IPS-11a (cell line): Measurements from ENCODE around the gene NSD1.

Experiments used
- H3K4me3 ChIP-seq: one replicate; pipeline ENCODE4 v1.5.1; 2013; ENCODE audit warnings: low read depth, low read length, control low read depth

The NSD1 gene

GRCh38 chr5:177096162-177097015, 37.2 kb upstream of the NSD1 start:
- H3K4me3 ChIP-seq, result no peak overlapping the region

- no peak overlapping the region for H3K4me3 ChIP-seq
Measured at GRCh38 chr5:177097016-177097985, 36.3 kb upstream of the NSD1 start.

DNA sequence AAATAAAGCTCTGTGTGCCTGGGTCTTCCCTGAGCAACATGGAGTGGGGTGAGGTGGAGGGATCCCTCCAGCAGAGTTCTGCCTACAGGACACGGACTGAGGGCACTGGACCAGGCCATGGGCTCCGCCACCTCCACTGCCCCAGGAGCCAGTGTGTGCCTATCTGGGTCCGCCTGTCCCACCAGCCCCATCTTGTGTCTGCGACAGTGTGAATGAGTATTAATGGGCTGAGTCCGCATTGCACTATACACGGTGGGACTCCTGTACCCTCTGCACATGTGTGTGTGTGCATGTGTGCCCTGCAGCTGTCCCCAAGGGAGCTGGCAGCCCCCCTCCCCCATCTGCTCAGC, 35.5 kb upstream of the NSD1 start:
- H3K4me3 ChIP-seq, result no peak overlapping the region

DNA sequence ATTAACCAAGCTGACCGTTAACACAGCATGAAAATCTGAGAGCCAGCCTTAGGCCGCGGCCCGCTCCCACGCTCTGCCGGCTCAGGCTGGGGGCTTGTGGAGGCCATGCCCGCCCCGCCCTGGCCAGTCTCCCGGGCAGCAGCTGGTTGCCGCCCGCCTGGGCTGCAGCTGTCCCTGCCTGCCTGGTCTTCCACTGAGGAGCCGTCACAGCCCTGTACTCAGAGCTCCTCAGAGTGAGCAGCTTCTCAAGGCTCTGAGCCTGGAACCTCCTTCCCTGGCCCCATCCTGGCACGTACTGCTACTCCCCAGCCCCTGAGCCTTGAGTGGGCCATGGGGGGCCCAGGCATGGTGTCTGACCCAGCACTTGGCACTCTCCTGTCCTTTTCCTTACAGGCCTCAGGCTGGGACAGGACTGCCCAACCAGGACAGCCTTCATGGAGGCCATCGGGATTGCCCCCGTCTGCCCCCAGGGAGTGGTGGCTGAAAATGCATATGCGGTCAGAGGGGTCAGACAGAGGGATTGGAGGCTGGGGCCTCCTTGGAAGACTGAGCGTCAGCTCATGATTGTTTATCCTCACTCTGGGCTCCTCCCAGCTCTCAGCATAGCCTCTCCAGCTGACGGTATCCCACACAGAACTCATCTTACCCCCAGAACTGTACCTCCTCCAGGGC, 35.0 kb upstream of the NSD1 start:
- no peak overlapping the region for H3K4me3 ChIP-seq

- no peak overlapping the region for H3K4me3 ChIP-seq
Measured at GRCh38 chr5:177099422-177100093, 34.0 kb upstream of the NSD1 start.

DNA sequence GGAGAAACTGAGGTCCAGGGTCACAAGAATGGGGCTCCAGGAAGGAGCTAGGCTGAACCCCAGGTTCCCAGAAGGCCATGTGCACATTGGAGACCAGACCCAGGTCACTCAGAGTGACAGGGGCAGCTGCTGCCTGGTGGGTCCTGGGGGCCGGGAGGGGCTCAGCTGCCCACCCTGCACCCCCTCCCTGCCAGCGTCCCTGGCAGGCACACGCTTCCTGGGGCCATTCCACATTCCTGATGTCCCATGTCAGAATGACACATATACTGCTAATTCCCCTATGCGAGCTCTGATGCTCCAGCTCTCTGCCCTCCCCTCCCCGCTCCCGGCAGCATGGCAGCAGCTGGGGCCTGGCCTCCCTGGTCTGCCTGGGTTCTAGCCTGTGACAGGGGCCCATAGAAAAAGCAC, 32.9 kb upstream of the NSD1 start:
- H3K4me3 ChIP-seq, result no peak overlapping the region

GRCh38 chr5:177103523-177104253, 29.9 kb upstream of the NSD1 start:
- no peak overlapping the region for H3K4me3 ChIP-seq

DNA sequence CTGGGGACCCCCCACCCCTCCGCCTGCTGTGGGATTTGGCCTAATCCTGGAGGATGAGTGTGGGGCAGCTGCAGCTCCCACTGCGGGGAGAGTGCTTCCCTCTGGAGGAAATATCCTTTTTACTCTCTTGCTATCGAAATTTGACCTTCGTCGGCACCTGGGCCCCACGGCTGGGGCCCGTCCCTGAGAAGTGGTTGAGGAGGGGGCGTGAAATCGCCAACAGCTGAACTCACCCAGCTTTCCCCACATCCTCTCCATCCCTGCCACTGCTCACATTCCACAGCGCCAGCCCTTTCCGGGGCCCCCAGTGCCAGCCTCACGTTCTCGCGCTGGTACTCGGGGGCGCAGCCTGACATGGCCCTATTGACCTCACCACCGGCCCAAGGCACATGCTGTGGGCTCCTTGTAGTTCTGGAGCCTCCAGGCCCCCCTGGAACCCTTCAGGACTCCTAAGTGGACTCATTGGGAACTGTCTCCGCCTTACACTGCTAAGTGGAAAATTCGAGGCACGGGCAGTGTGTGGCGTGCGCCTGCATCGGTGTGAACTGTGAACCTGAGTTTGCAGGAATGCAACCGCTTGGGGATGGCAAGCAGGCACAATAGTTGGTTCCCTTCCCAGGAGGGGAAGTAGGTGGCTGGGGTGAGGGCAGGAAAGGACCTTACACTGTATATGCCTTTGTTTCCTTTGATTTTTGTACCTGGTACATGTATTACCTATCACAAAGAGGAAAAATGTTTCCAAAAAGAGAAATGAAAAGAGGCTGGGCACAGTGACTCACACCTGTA, 27.7 kb upstream of the NSD1 start:
- H3K4me3 ChIP-seq, result no peak overlapping the region

DNA sequence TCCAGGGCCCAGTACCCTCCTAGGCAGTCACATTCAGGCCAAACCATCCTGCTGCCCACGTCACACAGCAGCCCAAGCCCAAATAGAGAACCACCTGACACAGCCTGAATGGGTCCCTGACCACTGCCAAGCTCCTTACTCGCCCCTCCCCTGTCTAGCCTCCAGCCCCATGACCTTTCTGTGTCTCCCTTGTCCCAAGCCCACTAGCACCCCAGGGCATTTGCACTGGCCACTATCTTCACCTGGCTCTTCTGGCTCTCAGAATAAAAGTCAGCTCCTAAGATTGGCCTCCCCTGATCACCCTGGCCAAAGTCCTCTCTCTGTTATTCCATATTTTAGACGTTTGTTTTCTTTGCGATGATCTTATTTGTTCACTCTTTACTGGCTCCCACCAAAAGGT, 26.4 kb upstream of the NSD1 start:
- H3K4me3 ChIP-seq, result no peak overlapping the region

DNA sequence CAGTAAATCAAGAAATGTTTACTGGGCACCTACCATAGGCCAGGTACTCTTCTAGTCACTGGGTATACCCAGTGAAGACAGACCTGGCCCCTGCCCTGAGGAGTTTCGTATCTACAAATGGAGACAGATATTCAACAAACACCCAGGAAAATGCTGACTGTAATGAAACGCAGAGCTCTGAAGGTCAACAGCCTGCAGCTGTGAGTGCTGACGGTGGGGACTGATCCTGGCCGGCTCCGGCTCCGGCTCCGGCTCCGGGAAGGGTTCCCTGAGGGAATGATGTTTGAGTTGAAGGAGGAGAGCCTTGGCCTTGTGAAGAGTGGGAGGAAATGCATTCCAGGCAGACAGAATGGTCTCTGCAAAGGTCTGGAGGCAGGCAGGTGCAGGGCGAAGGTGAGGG, 23.8 kb upstream of the NSD1 start:
- H3K4me3 ChIP-seq, result no peak overlapping the region

- H3K4me3 ChIP-seq, result no peak overlapping the region
Measured at GRCh38 chr5:177111720-177112394, 21.7 kb upstream of the NSD1 start.

GRCh38 chr5:177112589-177113220, 20.9 kb upstream of the NSD1 start:
- H3K4me3 ChIP-seq, result no peak overlapping the region

DNA sequence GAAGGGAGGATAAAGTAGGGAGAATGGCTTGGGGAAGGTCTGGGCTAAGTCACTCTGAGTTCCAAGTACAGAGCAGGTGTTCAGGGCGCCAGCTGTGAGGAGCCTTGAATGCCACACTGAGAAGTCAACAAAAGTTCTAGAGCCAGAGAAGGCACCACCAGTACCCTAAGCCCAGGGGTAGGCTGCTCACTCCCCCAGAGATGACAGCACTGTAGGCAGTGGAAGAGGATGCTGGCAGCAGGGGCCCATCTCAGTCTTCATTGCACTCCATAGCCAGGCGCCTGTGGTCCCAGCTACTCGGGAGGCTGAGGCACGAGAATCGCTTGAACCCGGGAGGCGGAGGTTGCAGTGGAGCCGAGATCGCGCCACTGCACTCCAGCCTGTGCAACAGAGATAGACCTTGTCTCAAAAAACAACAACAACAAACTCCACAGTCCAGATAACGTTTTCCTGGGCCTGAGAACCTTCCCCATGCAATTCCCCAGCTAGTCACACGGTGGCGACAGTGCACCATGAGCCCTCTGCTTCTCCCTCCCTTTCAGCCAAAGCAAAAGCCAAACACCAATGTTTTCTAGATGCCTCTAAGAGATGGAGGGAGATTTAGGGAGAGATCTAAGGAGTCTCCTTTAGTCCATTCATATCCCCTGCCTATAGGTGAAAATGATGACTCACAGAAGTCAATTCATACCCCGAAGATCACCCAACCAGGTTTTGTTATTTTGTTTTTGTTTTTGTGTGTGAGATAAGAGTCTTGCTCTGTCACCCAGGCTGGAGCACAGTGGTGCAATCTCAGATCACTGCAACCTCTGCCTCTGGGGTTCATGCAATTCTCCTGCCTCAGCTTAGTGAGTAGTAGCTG, 19.8 kb upstream of the NSD1 start:
- no peak overlapping the region for H3K4me3 ChIP-seq

DNA sequence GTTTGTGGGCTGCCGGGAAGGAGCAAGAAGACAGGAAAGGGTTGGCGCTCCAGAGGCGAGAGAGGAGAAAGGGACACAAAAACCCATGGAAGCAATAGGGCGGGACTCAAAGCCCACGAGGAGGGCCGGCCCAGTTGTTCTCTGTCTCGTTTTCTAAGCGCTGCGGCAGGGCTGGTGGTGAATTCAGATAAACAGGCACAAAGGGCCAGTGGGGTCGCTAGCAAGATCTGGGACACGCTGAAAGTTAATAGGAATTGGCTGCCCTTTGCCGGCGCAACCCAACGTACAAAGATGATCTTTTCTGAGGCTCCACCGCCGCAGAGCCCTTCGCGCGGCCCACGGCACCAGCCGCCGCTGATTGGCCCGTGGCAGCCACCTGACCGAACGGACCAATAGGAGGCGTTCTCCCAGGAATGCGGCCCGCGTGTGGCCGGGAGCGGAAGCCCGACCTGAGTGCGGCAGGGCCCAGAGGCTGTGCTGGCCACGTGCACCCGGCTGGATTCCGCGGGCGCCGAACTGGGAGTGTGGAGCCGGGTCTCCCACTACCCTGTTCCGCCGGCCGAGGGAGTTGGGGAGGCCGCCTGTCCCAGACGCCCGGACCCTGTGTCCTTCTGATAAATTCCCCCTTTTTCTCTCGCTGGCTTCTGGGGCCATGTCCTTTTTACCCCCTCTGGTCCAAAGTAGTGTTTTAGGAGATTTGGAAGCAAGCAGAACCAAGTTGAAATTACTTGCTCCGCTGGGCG, 16.8 kb upstream of the NSD1 start:
- H3K4me3 ChIP-seq, result no peak overlapping the region

DNA sequence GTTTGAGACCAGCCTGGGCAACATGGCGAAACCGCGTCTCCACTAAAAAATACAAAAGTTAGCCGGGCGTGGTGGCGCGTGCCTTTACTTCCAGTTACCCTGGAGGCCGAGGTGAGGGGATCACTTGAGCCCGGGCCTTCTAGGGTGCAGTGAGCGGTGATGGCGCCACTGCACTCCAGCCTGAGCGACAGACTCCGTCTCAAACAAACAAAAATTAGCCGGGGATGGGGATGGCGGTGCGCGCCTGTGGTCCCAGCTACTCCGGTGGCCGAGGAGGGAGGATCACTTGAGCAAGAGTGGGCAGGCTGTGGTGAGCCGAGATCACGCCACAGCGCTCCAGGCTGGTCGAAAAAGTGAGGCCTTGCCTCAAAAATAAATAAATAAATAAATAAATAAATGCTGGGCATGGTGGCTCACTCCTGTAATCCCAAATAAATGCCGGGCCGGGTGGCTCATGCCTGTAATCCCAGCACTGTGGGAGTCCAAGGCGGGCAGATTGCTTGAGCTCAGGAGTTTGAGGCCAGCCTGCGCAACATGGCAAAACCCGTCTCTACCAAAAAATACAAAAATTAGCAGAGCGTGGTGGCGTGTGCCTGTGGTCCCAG, 16.0 kb upstream of the NSD1 start:
- no peak overlapping the region for H3K4me3 ChIP-seq

- no peak overlapping the region for H3K4me3 ChIP-seq
Measured at GRCh38 chr5:177122566-177122965, 11.0 kb upstream of the NSD1 start.
